ENCODE results near the gene DAP. TPM values are rescaled to one million over a fixed set of nuclear protein-coding genes. Genes with fewer than 3 reads are reported as not detected.

Gene DAP
- total and polyA plus RNA-seq, 2 donors (not counting 1 experiment from before 2014, with no cell fraction given) = 56.6 to 158 TPM

DNA sequence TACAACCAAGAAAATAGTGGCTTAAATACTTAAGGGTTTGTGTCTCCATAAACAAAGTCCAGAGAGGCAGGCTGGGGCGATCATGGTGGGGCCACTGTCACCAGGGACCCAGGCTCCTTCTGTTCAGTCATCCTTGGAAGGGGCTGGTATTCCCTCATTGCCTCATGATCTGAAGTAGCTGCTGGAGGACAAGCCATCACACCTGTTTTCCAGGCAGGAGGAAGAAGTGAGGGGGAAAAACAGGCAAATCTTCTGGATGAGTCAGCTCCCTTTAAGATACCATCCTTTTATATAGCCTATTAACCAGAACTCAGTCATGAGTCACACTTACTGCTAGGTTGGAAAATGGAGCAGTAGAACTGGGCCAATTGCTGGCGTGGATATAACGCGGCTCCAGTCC lies 92.3 kb downstream of the DAP start:
- no peaks in the 10 kb centered on the region for H4K20me1 ChIP-seq (ENCODE audit: control insufficient read depth, extremely low read depth, insufficient read depth, low read length)
- H3K36me3 ChIP-seq (ENCODE audit: control insufficient read depth, insufficient read depth, low read length) = no peaks in the 10 kb centered on the region
- no peak overlapping the region for H3K9ac ChIP-seq (ENCODE audit: insufficient read depth, low read length)
- H3K27me3 ChIP-seq (ENCODE audit: control insufficient read depth, insufficient read depth, low read length) = no peaks in the 10 kb centered on the region
- no peak overlapping the region for H3K4me2 ChIP-seq (ENCODE audit: extremely low read depth, insufficient read depth, low read length)
- no peaks in the 10 kb centered on the region for H3K4me1 ChIP-seq (ENCODE audit: control insufficient read depth, extremely low read depth, insufficient read depth, low read length)
- DNase-seq (ENCODE audit: low read depth in 2 of 2) = peak in 1 of 2 donors; percentile 51
- TF ChIP-seq, protein P1, sequence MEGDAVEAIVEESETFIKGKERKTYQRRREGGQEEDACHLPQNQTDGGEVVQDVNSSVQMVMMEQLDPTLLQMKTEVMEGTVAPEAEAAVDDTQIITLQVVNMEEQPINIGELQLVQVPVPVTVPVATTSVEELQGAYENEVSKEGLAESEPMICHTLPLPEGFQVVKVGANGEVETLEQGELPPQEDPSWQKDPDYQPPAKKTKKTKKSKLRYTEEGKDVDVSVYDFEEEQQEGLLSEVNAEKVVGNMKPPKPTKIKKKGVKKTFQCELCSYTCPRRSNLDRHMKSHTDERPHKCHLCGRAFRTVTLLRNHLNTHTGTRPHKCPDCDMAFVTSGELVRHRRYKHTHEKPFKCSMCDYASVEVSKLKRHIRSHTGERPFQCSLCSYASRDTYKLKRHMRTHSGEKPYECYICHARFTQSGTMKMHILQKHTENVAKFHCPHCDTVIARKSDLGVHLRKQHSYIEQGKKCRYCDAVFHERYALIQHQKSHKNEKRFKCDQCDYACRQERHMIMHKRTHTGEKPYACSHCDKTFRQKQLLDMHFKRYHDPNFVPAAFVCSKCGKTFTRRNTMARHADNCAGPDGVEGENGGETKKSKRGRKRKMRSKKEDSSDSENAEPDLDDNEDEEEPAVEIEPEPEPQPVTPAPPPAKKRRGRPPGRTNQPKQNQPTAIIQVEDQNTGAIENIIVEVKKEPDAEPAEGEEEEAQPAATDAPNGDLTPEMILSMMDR (conservative IDR thresholded peaks at IDR 0.05 in 1 of 2, IDR thresholded peaks at IDR 0.05 in 1 of 2; ENCODE audit: low read depth in 1 of 2, low read length in 2 of 2) = no peak
- TF ChIP-seq EZH2 (IDR thresholded peaks at IDR 0.05; ENCODE audit: low read length, missing control alignments) = no peak
- no peaks in the 10 kb centered on the region for H3K79me2 ChIP-seq (ENCODE audit: control insufficient read depth, insufficient read depth, low read length)
- H3K9me3 ChIP-seq (ENCODE audit: control insufficient read depth, insufficient read depth, low read depth, low read length) = no peaks in the 10 kb centered on the region
- H3K4me3 ChIP-seq (replicated peaks in 1 of 4; ENCODE audit: control extremely low read depth in 1 of 4, insufficient read depth in 1 of 4, low read depth in 3 of 4, low read length in 4 of 4) = no peak overlapping the region
- H2AFZ ChIP-seq (ENCODE audit: low read length) = no peak overlapping the region
- no peak overlapping the region for H3K27ac ChIP-seq (ENCODE audit: insufficient read depth, low read length)

DNA sequence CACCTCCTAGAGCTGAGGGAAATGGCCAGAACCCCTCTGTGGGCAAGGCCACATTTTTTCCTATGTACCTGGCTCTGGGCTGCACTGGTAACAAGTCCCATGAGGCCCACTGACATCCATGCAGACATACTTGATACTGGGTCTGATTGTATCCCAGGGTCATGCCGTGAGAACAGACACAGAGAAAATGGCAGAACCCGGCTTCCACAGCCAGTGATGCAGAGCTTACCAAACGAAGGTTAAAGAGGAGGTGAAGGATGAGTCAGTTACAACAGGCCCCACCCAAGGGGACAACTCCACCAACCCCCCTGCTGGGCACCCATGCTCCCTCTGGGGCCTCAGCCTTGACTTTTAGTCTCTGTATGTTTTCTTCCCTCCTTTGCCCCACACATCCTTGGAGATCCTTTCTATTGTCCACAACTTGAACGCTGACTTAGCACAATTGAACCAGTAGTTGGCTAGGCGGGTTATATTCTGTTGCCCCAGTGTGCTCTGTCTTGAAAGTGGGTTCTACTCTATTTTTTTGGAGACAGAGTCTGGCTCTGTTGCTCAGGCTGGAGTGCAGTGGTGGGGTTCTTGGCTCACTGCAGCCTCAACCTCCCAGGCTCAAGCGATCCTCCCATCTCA lies 93.5 kb downstream of the DAP start:
- H3K4me1 ChIP-seq (ENCODE audit: control insufficient read depth, extremely low read depth, insufficient read depth, low read length) = no peaks in the 10 kb centered on the region
- H3K9me3 ChIP-seq (ENCODE audit: control insufficient read depth, insufficient read depth, low read depth, low read length) = no peaks in the 10 kb centered on the region

DNA sequence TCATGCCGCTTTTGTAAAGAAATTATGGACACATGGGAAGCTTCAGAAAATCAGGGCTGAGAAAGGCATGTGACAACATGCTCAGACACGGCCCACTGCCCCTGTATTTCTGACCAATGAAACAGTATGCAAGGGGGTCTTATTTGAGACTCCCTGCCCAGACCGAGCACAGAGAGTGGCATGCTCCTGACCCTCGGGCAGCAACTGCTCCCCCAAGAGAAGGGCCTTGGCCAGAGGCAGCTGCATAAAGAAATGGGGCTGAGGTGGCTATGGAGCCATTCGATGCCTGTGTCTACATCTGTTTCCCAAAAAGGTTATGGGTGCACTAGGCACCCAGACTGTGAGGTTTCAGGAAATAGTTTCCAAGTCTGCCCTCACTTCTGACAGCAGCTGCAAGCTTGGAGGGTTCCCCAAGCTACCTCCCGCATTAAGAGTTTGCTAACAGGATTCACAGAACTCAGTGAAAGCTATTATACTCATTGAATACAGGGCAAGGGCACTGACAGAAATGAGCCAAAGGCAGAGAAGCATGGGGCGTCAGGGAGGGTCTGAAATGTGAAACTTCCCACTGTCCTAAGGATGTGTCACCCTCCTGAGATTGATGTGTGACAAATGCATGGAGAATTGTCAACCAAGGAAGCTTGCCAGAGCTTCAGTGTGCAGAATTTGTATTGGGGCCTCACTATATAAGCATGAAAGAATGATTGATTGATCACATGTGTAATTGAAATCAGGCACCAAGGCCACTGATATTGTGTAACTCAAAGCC lies 94.3 kb downstream of the DAP start:
- Histone ChIP-seq H3K79me2 (ENCODE audit: control insufficient read depth, insufficient read depth, low read length) (no peaks in the 10 kb centered on the region), H3K36me3 (ENCODE audit: control insufficient read depth, insufficient read depth, low read length) (no peaks in the 10 kb centered on the region), H3K9me3 (ENCODE audit: control insufficient read depth, insufficient read depth, low read depth, low read length) (no peaks in the 10 kb centered on the region), H3K4me1 (ENCODE audit: control insufficient read depth, extremely low read depth, insufficient read depth, low read length) (no peaks in the 10 kb centered on the region), H3K27me3 (ENCODE audit: control insufficient read depth, insufficient read depth, low read length) (no peaks in the 10 kb centered on the region), H2AFZ (ENCODE audit: low read length) (no peak overlapping the region), H3K27ac (ENCODE audit: insufficient read depth, low read length) (no peak overlapping the region), H4K20me1 (ENCODE audit: control insufficient read depth, extremely low read depth, insufficient read depth, low read length) (no peaks in the 10 kb centered on the region), H3K4me3 (replicated peaks in 1 of 4; ENCODE audit: control extremely low read depth in 1 of 4, insufficient read depth in 1 of 4, low read depth in 3 of 4, low read length in 4 of 4) (no peak overlapping the region), H3K9ac (ENCODE audit: insufficient read depth, low read length) (no peak overlapping the region), H3K4me2 (ENCODE audit: extremely low read depth, insufficient read depth, low read length) (no peak overlapping the region)
- TF ChIP-seq EZH2 (IDR thresholded peaks at IDR 0.05; ENCODE audit: low read length, missing control alignments) = no peak
- TF ChIP-seq, protein P1 (conservative IDR thresholded peaks at IDR 0.05 in 1 of 2, IDR thresholded peaks at IDR 0.05 in 1 of 2; ENCODE audit: low read depth in 1 of 2, low read length in 2 of 2) = no peak
- DNase-seq (ENCODE audit: low read depth in 2 of 2) = no peak

More for the DNA sequence above, 93.5 kb downstream of the DAP start:
- H3K9ac ChIP-seq (ENCODE audit: insufficient read depth, low read length) = no peak overlapping the region
- no peak for DNase-seq (ENCODE audit: low read depth in 2 of 2)
- no peak overlapping the region for H2AFZ ChIP-seq (ENCODE audit: low read length)
- no peak for TF ChIP-seq EZH2 (IDR thresholded peaks at IDR 0.05; ENCODE audit: low read length, missing control alignments)
- TF ChIP-seq, protein P1 (conservative IDR thresholded peaks at IDR 0.05 in 1 of 2, IDR thresholded peaks at IDR 0.05 in 1 of 2; ENCODE audit: low read depth in 1 of 2, low read length in 2 of 2) = no peak
- no peaks in the 10 kb centered on the region for H3K27me3 ChIP-seq (ENCODE audit: control insufficient read depth, insufficient read depth, low read length)
- H3K4me3 ChIP-seq (replicated peaks in 1 of 4; ENCODE audit: control extremely low read depth in 1 of 4, insufficient read depth in 1 of 4, low read depth in 3 of 4, low read length in 4 of 4) = no peak overlapping the region
- no peaks in the 10 kb centered on the region for H3K36me3 ChIP-seq (ENCODE audit: control insufficient read depth, insufficient read depth, low read length)
- H3K27ac ChIP-seq (ENCODE audit: insufficient read depth, low read length) = no peak overlapping the region
- no peaks in the 10 kb centered on the region for H3K79me2 ChIP-seq (ENCODE audit: control insufficient read depth, insufficient read depth, low read length)
- no peaks in the 10 kb centered on the region for H4K20me1 ChIP-seq (ENCODE audit: control insufficient read depth, extremely low read depth, insufficient read depth, low read length)
- H3K4me2 ChIP-seq (ENCODE audit: extremely low read depth, insufficient read depth, low read length) = no peak overlapping the region

All from fibroblast of lung (primary cell).